IMR-90 (cell line): ENCODE results near the gene LARP7. TPM values are rescaled to one million over a fixed set of nuclear protein-coding genes. Genes with fewer than 3 reads are reported as not detected.

Experiments used
- ATAC-seq: fragments of 200-7000 bp; cut with Tn5 transposase; 2 replicates; pipeline ENCODE4 v1.9.1; 2020; ENCODE audit warnings: low read depth, mild to moderate bottlenecking, moderate library complexity
- BruUV-seq: library from RNA; stranded (reverse); fragments of 400-500 nt; replicated peaks from 2 replicates; lab custom pipeline; 2021; lab: Mats Ljungman, UMichigan
- CTCF ChIA-PET: fragments of 300-600 bp; formaldehyde crosslinking; extraction: SDS; loops from one replicate; lab custom pipeline; 2021; ENCODE audit warnings: antibody characterized with exemption; lab: Yijun Ruan, JAX
- POLR2A ChIA-PET: fragments of 300-600 bp; sonication (Branson Sonifier 250); formaldehyde crosslinking; loops from one replicate; lab custom pipeline; 2022; ENCODE audit warnings: antibody characterized with exemption; ENCODE audit not compliant: unreplicated experiment; lab: Charles Lee
- DNase-seq: peaks from one replicate; pipeline ENCODE4 v3.0.0; 2013
- H2AFZ ChIP-seq: replicated peaks from 2 replicates; pipeline ENCODE3; 2013; ENCODE audit warnings: low read length, mild to moderate bottlenecking; ENCODE audit not compliant: poor library complexity
- H2AK5ac ChIP-seq: 2 replicates; pipeline ENCODE4 v1.6.1; 2013; ENCODE audit warnings: low read depth, low read length, inconsistent platforms
- H2AK9ac ChIP-seq: replicated peaks from 2 replicates; pipeline ENCODE3; 2013; ENCODE audit warnings: mild to moderate bottlenecking, low read depth, low read length, moderate library complexity; ENCODE audit not compliant: poor library complexity
- H2BK120ac ChIP-seq: 2 replicates; pipeline ENCODE4 v1.6.1; 2013; ENCODE audit warnings: low read depth, low read length, inconsistent platforms
- H2BK15ac ChIP-seq: 3 replicates; pipeline ENCODE4 v1.6.1; 2013; ENCODE audit warnings: low read depth, low read length, inconsistent platforms
- H2BK20ac ChIP-seq: 2 replicates; pipeline ENCODE4 v1.6.1; 2013; ENCODE audit warnings: low read depth, mild to moderate bottlenecking, inconsistent platforms, low read length, moderate library complexity
- H2BK5ac ChIP-seq: 2 replicates; pipeline ENCODE4 v1.6.1; 2013; ENCODE audit warnings: mild to moderate bottlenecking, low read depth, low read length, inconsistent platforms; ENCODE audit not compliant: poor library complexity, severe bottlenecking
- H3K14ac ChIP-seq: replicated peaks from 2 replicates; pipeline ENCODE4 v1.6.1; 2013; ENCODE audit warnings: low read depth, low read length, inconsistent platforms
- H3K18ac ChIP-seq: 2 replicates; pipeline ENCODE4 v1.6.1; 2013; ENCODE audit warnings: low read depth, low read length, control low read depth
- H3K23ac ChIP-seq: 2 replicates; pipeline ENCODE4 v1.6.1; 2013; ENCODE audit warnings: low read depth, low read length, inconsistent platforms
- H3K27ac ChIP-seq: 2 replicates; pipeline ENCODE4 v1.5.1; 2013; ENCODE audit warnings: mild to moderate bottlenecking, control low read depth, low read length; ENCODE audit not compliant: insufficient read depth
- H3K27me3 ChIP-seq: 2 replicates; pipeline ENCODE4 v1.6.1; 2013; ENCODE audit warnings: low read length; ENCODE audit not compliant: control insufficient read depth, insufficient read depth
- H3K36me3 ChIP-seq: 2 replicates; pipeline ENCODE4 v1.6.1; 2013; ENCODE audit warnings: low read length, mixed read lengths; ENCODE audit not compliant: control insufficient read depth, insufficient read depth
- H3K4ac ChIP-seq: 2 replicates; pipeline ENCODE4 v1.6.1; 2013; ENCODE audit warnings: low read depth, low read length, inconsistent platforms
- H3K4me1 ChIP-seq: 2 replicates; pipeline ENCODE4 v1.6.1; 2013; ENCODE audit warnings: low read length, mixed read lengths; ENCODE audit not compliant: control insufficient read depth, insufficient read depth
- H3K4me2 ChIP-seq: 2 replicates; pipeline ENCODE4 v1.6.1; 2013; ENCODE audit warnings: low read depth, mild to moderate bottlenecking, control low read depth, low read length, moderate library complexity
- H3K4me3 ChIP-seq: 2 replicates; pipeline ENCODE4 v1.5.1; 2013; ENCODE audit warnings: low read depth, mild to moderate bottlenecking, control low read depth, low read length, moderate library complexity; ENCODE audit not compliant: insufficient read depth
- H3K56ac ChIP-seq: 2 replicates; pipeline ENCODE4 v1.6.1; 2013; ENCODE audit warnings: low read length, inconsistent platforms; ENCODE audit not compliant: insufficient read depth; ENCODE audit errors: extremely low read depth
- H3K79me1 ChIP-seq, 2 experiments: 2 replicates each; pipeline ENCODE4 v1.6.1; 2013; ENCODE audit warnings: low read length in 2 of 2, inconsistent platforms in 1 of 2, low read depth in 1 of 2
- H3K9ac ChIP-seq: 2 replicates; pipeline ENCODE4 v1.6.1; 2013; ENCODE audit warnings: low read depth, low read length, control low read depth
- H3K9me1 ChIP-seq: 2 replicates; pipeline ENCODE4 v1.6.1; 2013; ENCODE audit warnings: low read length, inconsistent platforms; ENCODE audit not compliant: insufficient read depth
- H3K9me3 ChIP-seq: 2 replicates; pipeline ENCODE4 v1.6.1; 2013; ENCODE audit warnings: low read length; ENCODE audit not compliant: control insufficient read depth, insufficient read depth
- H4K20me1 ChIP-seq: 2 replicates; pipeline ENCODE4 v1.6.1; 2013; ENCODE audit warnings: low read length, inconsistent platforms; ENCODE audit not compliant: insufficient read depth
- H4K5ac ChIP-seq: 2 replicates; pipeline ENCODE4 v1.6.1; 2013; ENCODE audit warnings: mild to moderate bottlenecking, low read depth, low read length, control low read depth
- H4K8ac ChIP-seq, 2 experiments: 2 replicates each; pipeline ENCODE4 v1.6.1; 2013; ENCODE audit warnings: low read depth in 2 of 2, low read length in 2 of 2, control low read depth in 1 of 2, inconsistent platforms in 1 of 2
- H4K91ac ChIP-seq: 2 replicates; pipeline ENCODE4 v1.6.1; 2013; ENCODE audit warnings: low read depth, low read length, inconsistent platforms; ENCODE audit not compliant: insufficient read depth
- MAZ ChIP-seq: IDR thresholded peaks from 2 replicates; pipeline ENCODE4 v1.6.1; 2012; ENCODE audit warnings: low read depth, mild to moderate bottlenecking, low read length, improper control_type of control experiment, moderate library complexity, borderline replicate concordance
- NFE2L2 ChIP-seq: fragments of 150-350 bp; IDR thresholded peaks from 2 replicates; pipeline ENCODE4 v1.6.1; 2016; ENCODE audit warnings: low read depth, mild to moderate bottlenecking, low read length
- whole genome bisulfite sequencing, 2 experiments: methylation state at CpG; one replicate each; pipeline versions ENCODE4 v1.1.5 to v1.1.7; 2013; ENCODE audit warnings: missing lambda C conversion rate in 2 of 2; ENCODE audit not compliant: insufficient read length in 1 of 2; ENCODE audit errors: extremely low coverage in 2 of 2; 5-methylcytosine and 5-hydroxymethylcytosine counted together
- dilution Hi-C: fragments of 300-500 bp; cut with HindIII; formaldehyde crosslinking; loops from one replicate; pipeline ENCODE4 v1.14.3; 2018; ENCODE audit warnings: low sequenced_read_pairs; ENCODE audit not compliant: unreplicated experiment
- in situ Hi-C: fragments of 300-500 bp; cut with MboI; formaldehyde crosslinking; loops from 3 replicates; pipeline ENCODE4 v1.14.3; 2019; ENCODE audit warnings: low sequenced_read_pairs, inconsistent platforms, mixed read lengths
- intact Hi-C: fragments of 100-400 bp; cut with micrococcal nuclease; formaldehyde crosslinking; loops from 2 replicates; pipeline ENCODE4 v1.10.0; 2022
- polyA plus RNA-seq, 3 experiments: library from polyadenylated mRNA; depleted of rRNA; stranded (reverse); fragments of >200 nt; gene quantifications; 2 replicates each; pipeline ENCODE4 v1.2.3, GENCODE V29; 2012; ENCODE audit warnings: low replicate concordance in 1 of 3
- total RNA-seq: library from RNA; depleted of rRNA; stranded (reverse); fragments of >200 nt; gene quantifications from 2 replicates; pipeline ENCODE4 v1.2.3, GENCODE V29; 2012

LARP7 gene
- total and polyA plus RNA-seq, 2 of the 4 experiments (the other 2 are of a cell fraction) = 5.9 to 15.3 TPM

- ChIA-PET POLR2A (no interaction called here), CTCF (interaction anchor here (0.7 kb wide), 1 partner anchor 206 kb away, joined by 3 read pairs; no protein-coding TSS in a partner anchor)
- H4K91ac ChIP-seq = no peak overlapping the region
- H4K8ac ChIP-seq = no peak overlapping the region
- no peak overlapping the region for H3K18ac ChIP-seq
- no peak overlapping the region for H3K9ac ChIP-seq
- no peak overlapping the region for H4K5ac ChIP-seq
- no peak overlapping the region for H2BK20ac ChIP-seq
- no peak overlapping the region for H3K4ac ChIP-seq
- H3K4me3 ChIP-seq = no peak overlapping the region
- dilution Hi-C loops (no loop called here), intact Hi-C loops (no loop called here), in situ Hi-C loops (no loop called here)
- H2BK15ac ChIP-seq = no peak overlapping the region
- no peak overlapping the region for H2AK5ac ChIP-seq
- no peaks in the 10 kb centered on the region for H4K20me1 ChIP-seq
- no peak overlapping the region for H3K27ac ChIP-seq
- H3K4me1 ChIP-seq = no peaks in the 10 kb centered on the region
- no TSS peak for BruUV-seq
- no peak overlapping the region for H2AK9ac ChIP-seq
- H3K36me3 ChIP-seq = no peaks in the 10 kb centered on the region
- ATAC-seq (no peak), DNase-seq (no peak)
- no peak overlapping the region for H3K23ac ChIP-seq
- H3K79me1 ChIP-seq = no peaks in the 10 kb centered on the region
- H2BK120ac ChIP-seq = no peak overlapping the region
- H3K56ac ChIP-seq = no peak overlapping the region
- no peaks in the 10 kb centered on the region for H3K9me1 ChIP-seq
- H2BK5ac ChIP-seq = no peak overlapping the region
- no peak overlapping the region for H2AFZ ChIP-seq
- no peak overlapping the region for H3K4me2 ChIP-seq
- H3K9me3 ChIP-seq = no peaks in the 10 kb centered on the region
- TF ChIP-seq NFE2L2 = no peak
- no peak for TF ChIP-seq MAZ
- H3K14ac ChIP-seq = no peak overlapping the region
- no CpG with 5 or more reads among the region's 1 CpG for WGBS, 2 experiments
- H3K27me3 ChIP-seq = no peaks in the 10 kb centered on the region
These were observed 36.7 kb downstream of the LARP7 start for GRCh38 chr4:112673686-112674085.
